Right ventricle myocardium inferior (tissue), 1 donor: ENCODE measurements around the gene MRPL55. TPM values are rescaled to one million over a fixed set of nuclear protein-coding genes. Genes with fewer than 3 reads are reported as not detected.

Source experiments
- microRNA-seq: library from miRNA; unstranded; fragments of <30 nt; microRNA quantifications from one replicate; pipeline ENCODE4 v1.2.0, GENCODE V29; 2020
- total RNA-seq: library from RNA; stranded (reverse); fragmentation: NEBNext Ultra II Directional; extraction: Animal tissue kit (Norgen Biotek cat#: 25700); gene quantifications from one replicate; pipeline ENCODE4 v1.2.1, GENCODE V29; 2021
- donor health status: DM: no; HTN: yes; CAD: no; lungs with severe emphysema.

Gene MRPL55
- total RNA-seq, 1 donor from 2014 or later = 57.0 TPM

Small RNA genes within 50 kb of the gene (microRNA-seq; reads per million reads assigned to microRNA genes)
- gene MIR3620 = not detected

Other genes with a start within 250 kb of the MRPL55 start
- 0.73 TPM for gene WNT9A, start 161.4 kb downstream of the MRPL55 start, total RNA-seq
- gene WNT3A, start 102.3 kb downstream of the MRPL55 start, total RNA-seq = not detected
- gene ARF1, start 26.6 kb downstream of the MRPL55 start, total RNA-seq = 281 TPM
- gene C1orf35, start 6.0 kb downstream of the MRPL55 start, total RNA-seq = 6.0 TPM
- gene GUK1, start 31.0 kb upstream of the MRPL55 start, total RNA-seq = 162 TPM
- gene GJC2, start 40.6 kb upstream of the MRPL55 start, total RNA-seq = 1.6 TPM
- 12.7 TPM for gene IBA57, start 56.5 kb upstream of the MRPL55 start, total RNA-seq
- gene OBSCN, start 98.7 kb upstream of the MRPL55 start, total RNA-seq = 275 TPM